Hepatocyte (in vitro differentiated cells): ENCODE measurements around the gene HECW1.

ENCODE experiments used
- CTCF ChIP-seq: fragments of 200-600 bp; sonication (generic); IDR thresholded peaks from 2 replicates; pipeline ENCODE4 v1.5.1; 2016; ENCODE audit warnings: antibody characterized with exemption, mild to moderate bottlenecking; ENCODE audit not compliant: poor library complexity
- EZH2 ChIP-seq: fragments of 200-600 bp; sonication (generic); IDR thresholded peaks from 2 replicates; pipeline ENCODE4 v1.6.1; 2016; ENCODE audit warnings: antibody characterized with exemption, mild to moderate bottlenecking, borderline replicate concordance

- TF ChIP-seq CTCF (peak; percentile 69), EZH2 (no peak)
Observed at GRCh38 chr7:43454936-43455518, 342.6 kb downstream of the HECW1 start.
